G401.6 (cell line): ENCODE data around the gene NOX3.
A peak's percentile ranks its signal among the peaks of the same experiment; 100 is the strongest.

Experiments
- FAIRE-seq: peaks from 2 replicates; lab custom pipeline; 2012; peaks lifted over from hg19 to GRCh38; lab: Jason Lieb, UNC

Gene NOX3

DNA sequence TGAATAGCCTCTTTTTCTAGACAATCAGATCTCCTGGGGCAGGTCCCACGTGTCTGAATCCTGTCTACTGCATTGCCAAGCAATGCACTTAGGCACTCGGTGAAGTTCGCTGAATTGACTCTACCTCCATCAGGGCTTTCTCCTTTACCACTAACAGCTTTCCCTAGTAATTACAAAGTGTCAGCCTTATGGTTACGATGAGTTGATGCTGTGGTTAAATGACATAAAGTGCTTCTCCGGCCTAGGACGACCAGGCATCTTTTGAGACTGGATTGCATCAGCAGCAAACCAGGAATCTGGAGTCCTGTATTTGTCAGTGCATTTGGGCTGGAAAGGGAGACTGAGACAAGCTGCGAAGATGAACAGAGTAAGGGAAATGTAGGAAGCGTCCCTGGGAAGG, 21.5 kb downstream of the NOX3 start:
- no peak for FAIRE-seq

DNA sequence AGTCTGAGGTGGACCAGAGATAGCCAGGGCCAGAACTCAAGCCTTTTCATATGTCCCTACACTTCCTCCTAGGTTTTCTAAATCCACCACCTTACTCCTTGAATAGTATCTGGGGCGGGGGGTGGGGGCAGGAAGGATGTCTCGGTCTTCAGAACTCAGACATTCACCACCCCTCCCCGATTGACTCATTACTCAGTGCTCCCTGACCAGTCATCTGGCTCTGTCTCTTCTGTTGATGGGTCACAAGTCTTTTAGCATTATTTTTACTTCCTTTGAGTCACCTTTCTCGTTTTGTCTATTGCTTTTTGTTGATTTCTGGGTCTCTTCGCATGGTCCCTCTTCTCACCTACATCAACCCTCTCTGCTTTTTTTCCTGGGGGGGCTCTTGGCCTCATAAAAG, 23.3 kb downstream of the NOX3 start:
- no peak for FAIRE-seq

DNA sequence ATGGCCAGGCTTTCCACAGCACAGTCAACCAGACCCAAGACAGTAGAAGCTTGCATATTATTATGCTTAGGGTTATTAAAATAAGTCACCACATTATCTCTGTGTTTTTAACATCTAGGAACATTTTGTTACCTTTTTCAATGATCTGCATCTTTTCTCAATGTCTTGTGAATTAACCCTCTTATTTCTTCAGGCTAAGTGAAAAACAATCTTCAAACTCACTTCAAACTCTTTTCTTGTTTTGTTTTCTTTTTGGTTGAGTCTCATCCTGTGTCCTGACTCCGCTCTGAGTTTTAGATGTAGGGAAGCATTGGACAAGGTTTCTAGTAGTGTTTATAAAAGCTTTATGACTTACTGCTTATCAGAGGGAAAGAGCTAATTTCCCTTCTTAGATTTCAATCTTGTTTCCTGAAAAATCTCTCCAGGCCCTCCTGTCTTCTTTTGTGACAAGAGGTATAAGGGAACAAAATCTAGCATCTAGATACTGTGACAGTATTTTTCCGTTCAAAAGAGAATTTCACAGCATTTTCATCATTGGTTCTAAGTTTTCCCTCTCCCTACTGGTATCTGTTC, 26.2 kb downstream of the NOX3 start:
- no peak for FAIRE-seq

DNA sequence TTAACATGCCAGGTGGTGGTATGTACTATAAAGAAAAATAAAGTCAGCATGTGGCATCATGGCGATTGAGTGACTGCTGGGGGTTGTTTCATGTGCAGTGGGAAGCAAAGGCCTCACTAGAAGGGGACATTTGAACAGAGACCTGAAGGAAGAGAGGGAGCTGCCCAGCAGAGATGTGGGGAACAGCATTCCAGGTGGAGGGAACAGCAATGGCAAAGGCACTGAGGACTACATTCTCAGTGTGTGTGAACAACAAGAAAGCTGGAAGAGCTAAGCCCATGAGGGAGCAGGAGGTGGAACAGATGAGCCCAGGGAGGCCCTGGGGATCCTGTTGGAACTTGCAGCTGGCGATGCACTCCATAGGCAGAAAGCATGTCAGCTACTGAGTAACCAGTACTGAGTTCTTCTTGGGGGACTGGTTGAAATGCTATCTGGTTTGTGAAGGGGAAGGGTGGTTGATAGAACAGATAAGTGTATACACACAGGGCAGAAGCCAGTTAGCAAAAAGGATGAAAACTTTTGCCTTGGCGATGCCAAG, 29.2 kb downstream of the NOX3 start:
- no peak for FAIRE-seq

DNA sequence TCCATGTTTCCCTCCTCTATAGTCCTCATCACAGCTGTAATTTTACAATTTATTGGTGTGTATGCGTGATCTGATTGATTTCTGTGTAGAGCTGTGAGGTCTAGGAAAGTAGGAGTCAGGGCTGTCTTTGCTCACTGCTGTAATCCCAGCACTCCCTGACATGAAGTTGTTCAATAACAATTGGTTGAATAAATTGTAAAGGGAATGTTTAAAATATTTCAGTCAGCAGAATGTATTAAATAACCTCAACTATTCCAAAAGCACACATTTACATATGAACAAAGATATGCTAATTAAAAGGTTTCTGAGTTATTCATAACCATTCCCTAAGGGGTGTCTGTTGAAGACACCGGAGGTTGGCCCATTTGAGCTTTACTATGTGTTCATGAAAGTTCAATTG, 31.5 kb downstream of the NOX3 start:
- no peak for FAIRE-seq

DNA sequence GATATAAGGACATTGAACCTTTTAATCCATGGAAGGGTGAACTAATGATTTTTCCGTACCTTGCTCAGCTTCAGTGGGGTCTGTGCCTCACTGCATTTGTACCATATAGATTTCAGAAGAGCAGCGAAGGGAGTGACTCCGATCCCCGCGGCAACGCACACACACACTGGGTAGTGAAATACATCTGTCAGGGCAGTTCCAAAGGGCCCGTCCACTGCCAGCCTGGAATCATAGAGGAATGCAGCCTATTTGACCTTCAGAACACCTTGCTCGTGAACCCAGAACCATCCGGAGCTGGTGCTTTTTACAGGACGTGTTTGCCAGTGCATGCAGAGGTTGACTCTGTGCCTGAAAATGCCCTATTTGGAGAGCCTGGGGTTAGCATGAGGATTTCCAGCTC, 33.0 kb downstream of the NOX3 start:
- FAIRE-seq: no peak

DNA sequence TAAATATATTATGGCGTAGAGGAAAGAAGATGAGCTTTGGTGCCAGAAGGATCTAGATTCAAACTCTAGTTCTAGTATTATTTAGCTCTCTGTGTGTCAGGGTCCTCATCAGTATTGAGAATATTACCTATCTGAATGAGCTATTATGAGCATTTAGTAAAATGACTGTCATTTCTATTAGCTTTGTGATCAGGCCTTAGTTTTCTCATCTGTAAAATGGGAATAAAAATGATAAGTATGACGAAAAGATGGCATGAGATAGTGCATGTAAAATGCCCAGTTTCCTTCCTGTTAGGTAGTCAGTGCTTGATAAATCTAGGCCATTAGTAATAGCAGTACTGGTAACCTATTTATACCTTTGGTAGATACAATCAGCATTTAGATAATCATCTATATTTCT, 35.1 kb downstream of the NOX3 start:
- no peak for FAIRE-seq

DNA sequence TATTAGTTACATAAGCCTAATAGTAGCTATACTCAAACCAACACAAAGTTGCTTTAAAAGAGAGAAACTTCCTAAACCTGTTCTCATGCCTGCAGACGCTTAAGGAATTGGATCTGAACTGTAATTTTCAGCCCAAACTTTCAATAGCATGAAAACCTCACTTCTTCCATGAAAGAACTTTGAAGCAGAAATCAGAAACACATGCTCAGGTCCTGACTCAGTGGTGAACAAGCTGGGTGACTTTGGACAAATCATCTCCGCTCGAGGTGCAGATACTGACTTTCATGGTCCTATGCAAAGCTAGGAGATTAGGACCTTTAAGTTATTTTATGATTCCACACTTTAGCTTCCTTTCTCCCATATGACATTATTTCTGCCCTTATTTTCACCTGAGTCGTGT, 36.5 kb downstream of the NOX3 start:
- FAIRE-seq: no peak

DNA sequence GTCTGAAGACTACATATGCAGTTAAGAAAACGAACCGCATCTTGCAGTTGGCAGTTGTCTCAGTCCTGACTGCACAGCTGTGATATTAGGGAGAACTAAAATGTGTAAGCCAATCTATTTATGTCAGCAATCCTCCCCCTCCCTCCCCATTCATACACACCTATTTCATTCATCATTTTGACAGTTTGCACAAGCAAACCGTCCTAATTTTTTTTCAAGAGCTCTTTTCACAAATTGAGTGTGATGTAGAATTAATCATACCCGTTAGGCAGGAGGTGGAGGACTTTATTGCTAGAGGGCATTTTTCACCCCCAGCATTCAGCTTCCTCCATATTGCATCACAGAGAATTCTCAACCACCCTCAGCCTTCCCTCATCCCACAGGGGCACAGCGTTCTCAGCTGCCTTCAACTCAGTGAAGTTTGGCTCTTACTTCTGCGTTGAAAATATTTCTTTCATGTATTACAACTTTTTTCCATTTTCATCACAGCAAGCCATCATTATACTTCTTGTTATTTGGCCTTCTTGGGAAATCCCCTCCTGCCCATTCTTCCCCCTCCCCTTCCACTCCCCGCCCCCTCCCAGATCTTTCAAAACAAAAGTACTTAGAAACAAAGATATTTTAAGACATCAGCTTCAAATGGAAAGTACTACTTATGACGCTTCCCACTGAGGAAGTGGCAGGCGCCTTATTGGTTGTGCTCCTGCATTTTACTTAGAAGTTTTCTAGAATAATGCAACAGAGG, 37.5 kb downstream of the NOX3 start:
- peak; percentile 56 for FAIRE-seq

DNA sequence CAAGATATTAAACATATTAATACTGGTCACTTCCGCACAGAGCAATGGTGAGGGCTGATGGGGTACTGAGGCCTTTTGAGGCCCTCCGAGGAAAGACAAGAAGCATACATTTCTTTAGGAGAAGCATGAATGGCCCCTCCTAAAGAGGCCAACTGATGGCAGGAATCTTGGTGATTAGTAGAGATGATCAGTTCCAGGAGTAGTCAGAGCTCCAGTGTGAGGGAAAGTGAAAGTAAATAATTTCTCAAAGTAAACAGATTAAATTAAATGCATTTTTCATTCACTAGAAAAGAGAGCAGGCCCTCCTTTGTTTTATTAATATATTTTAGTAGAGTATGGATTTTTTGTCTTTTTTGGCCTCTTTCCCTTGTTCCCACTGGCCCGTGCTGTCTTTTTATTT, 38.2 kb downstream of the NOX3 start:
- FAIRE-seq: no peak

DNA sequence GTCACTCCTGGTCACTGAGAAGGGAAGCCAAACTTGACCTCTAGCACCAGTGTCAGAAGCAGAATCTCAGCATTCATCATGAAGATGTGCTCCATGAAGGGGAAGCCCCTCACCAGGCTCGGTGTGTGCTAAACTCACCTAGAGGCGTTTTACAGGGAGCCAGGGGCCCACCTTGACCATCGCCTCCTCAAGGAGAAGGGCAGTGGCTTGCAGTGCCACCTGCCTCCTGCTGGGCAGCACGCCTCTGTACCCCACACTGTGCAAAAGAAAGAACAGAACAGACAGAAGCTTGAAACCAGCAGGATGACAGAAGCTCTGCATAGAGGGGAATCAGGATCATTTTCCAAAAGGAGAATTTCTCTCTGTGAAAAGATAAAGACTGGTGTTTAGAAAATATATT, 39.7 kb downstream of the NOX3 start:
- FAIRE-seq: no peak

DNA sequence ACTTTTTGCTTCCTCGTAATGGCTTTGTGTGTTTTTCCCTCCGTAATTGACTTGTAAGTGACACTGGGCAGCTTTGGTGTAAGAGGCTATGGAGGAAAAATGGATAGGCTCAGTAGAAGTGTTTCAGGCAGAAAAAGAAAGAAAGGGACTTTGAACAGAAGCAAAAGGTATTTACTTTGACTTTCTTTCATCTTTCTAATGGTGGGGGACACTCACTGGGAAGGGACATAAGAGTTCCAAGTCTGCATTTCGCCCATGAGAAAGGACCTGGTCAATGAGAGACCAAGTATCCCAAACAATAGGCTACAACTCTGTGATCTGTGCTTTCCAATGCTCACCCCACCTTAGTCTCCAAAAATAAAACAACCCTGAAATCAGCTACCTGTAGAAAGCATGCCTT, 41.6 kb downstream of the NOX3 start:
- FAIRE-seq: no peak

DNA sequence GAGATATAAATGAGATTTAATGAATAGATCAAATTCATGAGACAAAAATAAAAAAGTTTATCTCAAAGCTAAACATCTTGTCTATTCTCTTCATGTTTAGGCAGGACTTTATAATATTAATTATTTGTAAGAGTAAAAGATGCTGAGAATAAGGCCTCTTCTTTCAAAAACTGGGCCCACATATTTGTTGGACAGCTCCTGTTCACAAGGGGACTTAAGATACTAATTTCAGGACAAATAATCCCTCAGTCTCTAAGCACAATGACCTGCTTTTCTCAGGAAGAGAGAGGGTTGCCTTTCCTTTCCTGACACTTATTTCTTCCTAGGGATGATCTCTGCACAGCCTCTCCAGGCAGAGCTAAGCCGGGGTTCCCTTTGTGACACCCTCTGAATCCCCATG, 43.3 kb downstream of the NOX3 start:
- FAIRE-seq: no peak

DNA sequence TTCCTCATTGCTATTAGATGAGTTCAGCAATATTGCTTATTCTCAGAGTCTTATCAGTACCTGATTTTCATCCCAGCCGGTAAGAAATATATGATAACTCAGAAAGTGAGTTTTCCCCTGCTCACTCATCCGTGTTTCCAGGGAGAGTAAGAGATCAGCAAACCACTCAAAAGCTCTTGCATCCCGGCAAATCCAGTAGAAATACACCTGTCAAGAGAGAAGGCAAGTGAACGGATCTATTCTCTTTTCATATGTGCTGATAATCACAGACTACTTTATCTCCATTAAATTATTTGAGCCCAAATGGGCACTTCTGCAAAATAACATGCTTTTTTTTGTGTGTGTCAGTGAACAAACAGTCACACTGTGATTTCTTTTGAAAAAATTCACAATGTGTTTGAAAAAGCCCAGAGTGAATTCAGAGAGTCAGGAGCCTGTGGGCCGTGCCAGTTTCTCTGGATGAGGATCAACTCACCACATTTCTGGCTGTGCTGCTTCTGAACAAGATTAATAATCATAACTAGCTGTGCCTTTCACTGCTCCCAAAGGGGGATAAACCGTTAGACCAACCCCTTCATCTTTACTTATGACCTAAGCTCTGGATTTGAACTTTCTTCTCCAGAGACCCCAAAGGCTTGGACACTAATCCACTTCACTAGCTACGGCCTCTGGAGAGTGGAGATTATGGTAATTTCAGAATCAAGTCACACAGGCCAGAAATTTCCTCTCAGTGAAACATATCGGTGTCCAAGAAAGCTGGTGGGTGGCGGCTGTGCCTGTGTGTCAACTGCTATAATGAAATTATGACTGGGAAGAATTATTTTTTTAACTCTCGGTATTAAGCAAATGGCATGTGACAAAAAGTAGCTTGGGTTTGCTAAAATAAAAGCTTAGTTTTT, 44.2 kb downstream of the NOX3 start:
- no peak for FAIRE-seq

DNA sequence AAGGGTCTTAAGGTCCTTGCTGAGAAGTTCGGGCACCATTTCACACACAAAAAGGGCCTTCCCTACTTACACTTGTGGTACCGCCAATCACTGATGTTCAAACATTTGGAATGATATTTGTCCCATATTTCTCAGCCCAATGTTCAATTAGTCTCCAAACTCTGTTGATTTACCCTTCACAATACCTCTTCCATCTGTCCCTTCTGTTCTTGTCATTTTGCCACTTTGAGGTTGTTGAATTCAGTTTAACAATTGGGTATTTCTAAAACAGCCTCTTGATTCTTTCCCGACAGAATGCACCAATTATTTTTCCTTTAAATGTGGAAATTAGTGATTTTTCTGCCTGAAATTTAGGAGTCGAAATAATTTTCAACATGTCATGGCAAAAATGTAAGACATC, 46.2 kb downstream of the NOX3 start:
- no peak for FAIRE-seq

DNA sequence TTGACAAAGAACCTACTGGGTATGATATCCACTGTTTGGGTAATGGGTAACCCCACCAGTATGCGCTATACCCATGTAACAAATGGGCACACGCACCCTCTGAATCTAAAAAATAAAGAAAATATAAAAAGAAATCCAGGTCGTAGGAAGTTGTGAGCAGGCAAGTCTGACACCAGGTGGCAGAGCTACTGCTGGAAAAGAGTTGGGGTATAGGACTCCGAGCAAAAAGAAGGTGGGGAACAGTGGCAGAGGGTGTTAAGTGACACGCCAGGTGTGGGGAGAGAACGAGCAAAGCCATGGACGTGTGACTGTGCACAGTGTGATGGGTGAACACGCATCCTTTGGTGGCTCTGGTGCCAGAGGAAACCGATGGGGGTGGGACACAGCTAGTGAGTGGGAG, 46.7 kb downstream of the NOX3 start:
- no peak for FAIRE-seq

DNA sequence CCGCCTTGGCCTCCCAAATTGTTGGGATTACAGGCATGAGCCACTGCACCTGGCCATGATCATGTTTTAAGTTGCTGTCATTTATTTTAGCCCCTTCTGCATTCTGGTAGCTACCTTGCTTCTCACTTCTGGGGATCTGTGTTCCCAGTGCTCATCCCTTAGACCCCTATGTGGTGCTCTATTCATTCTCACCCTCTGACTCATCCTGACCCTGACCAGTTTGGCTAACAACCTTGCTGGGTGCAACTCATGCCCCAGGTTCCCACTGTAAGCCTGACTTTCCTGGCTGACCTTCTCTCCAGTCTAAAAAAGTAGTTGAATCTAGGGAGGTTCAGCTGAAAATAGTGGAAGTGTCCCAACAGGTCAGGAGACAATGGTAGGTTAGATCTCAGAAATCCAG, 47.4 kb downstream of the NOX3 start:
- FAIRE-seq: no peak

DNA sequence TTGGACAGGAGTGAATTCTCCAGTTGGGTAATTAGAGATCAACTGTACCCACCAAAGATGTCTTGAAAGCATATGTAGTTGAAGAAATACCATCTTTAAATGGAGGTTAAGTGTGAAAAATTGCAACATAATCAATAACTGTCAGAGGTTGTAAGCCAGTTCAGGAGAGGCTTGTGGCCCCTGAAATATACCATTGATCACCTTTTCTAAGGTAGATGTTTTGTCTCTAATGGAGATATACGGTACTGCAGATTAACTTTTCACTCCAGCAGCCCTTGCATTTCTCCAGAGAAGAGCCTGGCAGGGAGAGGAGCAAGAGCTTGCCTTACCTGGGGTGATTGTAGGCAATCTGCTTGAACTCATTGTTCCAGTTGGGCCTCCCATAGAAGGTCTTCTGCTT, 48.8 kb downstream of the NOX3 start:
- FAIRE-seq: no peak

DNA sequence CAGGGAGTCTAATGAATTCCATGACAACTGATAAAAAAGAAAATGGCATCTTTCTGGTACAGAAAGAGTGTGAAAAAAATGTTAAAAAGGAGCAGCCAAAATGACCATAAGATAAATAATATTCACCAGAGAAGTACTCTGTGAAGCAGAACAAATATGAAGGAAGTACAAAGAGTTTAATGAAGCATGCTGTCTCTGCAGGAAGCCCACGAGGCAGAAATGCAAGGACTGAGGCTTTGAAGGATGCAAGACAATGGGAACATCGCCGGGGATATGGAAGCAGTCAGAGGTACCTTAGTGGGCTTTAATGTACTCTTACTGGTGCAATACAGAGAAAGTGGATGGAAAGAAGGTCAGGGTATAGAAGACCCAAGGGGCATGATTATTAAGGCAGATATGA, 50.7 kb downstream of the NOX3 start:
- FAIRE-seq: no peak

DNA sequence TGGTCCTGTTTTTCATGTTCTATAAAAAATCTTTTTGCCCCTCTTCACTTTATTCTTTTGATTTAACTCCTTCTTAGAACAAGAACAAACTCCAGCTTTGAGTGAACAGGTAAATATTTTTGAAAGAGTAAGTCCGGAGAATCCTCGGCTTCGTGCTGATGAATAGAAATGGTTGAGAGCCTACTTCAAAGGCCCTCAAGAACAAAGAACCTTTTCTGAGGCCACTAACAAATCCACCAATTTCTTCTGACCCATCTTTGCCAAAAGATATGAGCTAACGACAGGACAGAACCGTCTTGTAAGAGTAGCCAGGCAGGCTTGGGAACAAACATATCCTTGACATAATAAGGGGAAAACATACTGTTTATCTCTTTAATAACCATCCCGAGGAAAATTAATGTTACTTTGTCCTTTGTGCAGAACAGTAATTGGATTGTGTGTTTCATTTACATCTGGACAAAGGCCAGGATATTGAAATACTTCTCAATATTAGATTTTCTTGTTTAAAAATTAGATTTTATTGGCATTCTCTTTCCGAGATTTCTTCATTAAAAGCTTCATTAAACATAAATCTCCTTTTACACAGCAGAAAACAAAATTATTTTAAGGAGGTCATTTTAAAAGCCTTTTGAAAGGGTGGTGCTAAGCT, 52.9 kb downstream of the NOX3 start:
- FAIRE-seq: no peak

DNA sequence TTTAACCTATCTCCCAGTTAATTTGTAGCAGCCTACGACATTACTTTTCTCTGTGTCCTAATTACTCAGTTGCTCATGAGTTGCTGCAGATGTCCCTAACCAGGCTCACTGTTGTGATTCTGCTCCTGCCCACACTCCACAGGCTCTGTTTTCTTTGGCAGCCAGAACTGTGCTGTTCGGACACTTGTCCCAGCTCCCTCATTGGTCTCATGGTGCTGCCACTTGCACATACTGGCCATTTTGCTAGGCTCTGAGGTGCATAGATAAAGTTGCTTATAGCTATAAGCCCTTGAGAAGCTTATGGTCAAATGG, 55.0 kb downstream of the NOX3 start:
- no peak for FAIRE-seq

DNA sequence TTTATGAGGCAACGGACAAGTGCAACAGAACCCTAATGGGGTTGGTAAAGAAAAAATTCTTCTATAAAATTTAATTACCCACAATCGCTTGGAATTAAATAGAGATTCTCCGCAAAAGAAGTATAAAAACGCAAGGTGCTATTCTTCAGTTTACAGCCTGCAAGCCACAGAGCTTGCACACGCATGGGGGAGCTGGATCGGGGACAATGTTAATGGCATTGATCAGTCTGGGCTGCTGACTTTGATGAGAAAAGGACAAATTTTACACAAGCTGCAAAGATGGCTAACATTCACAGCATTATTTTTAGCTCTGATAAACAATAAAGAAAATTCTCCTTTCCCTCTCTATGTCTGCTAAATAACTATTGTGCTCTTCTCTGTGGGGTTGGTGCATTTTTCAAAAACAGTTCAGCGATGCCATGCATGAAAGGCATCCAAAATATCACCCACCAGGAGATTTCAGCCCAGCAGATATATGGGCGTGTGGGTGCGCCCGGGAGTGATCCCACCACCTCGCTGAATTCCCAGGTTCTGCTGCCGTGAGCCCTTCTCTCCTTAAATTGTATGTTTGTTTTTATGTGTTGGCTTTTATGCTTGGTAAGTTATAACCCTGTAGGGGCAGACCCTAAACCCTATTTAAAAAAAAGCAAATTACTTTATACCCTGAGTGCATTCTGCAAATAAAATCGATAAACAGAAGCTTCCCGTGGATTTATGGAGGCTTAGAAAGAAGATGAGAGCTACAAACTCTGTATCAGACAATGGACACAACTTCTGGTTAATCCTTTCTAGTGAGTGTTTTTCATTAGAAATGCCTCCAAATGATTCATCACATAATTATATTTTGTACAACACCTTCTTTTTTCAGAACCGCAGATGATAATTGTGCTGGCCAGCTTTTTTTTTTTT, 55.6 kb downstream of the NOX3 start:
- FAIRE-seq: no peak
